ENCODE data around the gene HMGCLL1.

DNA sequence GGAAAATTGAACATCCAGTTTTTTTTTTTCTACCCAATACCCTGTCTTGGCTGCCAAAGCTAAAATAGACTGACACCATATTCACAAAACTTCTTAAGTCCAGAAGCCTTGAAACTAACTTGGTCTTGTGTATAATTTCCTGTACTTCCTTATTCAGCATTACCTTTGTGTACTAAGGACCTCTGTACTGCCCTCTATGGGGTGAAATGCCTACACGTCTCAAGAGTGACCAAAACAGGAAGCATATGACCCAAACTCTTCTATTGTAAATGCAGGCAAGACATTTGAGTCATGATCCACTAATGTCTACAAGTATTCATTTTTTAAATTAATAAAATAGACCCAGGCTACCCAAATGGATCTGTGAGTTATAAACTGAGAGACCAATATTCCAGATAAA is 50.4 kb downstream of the HMGCLL1 start:
- TF ChIP-seq POLR2AphosphoS5 (IDR thresholded peaks at IDR 0.05; ENCODE audit: borderline replicate concordance, low read depth, low read length) (no peak), FOXP2 (optimal IDR thresholded peaks at IDR 0.05; ENCODE audit: control extremely low read depth, extremely low read length, insufficient read depth) (no peak)

All from SK-N-MC (cell line).